Neutrophil (primary cell): ENCODE measurements around the gene HBQ1.

Experiments
- H3K27ac ChIP-seq: fragments of 200-600 bp; sonication (generic); 2 replicates; pipeline ENCODE4 v1.5.1; 2016; ENCODE audit warnings: mild to moderate bottlenecking, moderate library complexity
- H3K27me3 ChIP-seq: fragments of 200-600 bp; sonication (generic); 2 replicates; pipeline ENCODE4 v1.6.0; 2016; ENCODE audit warnings: mild to moderate bottlenecking
- H3K36me3 ChIP-seq: fragments of 200-600 bp; sonication (generic); 2 replicates; pipeline ENCODE4 v1.5.1; 2017
- H3K4me1 ChIP-seq, 2 experiments: fragments of 200-600 bp in 1 of 2; sonication (generic) in 1 of 2; 1 replicate in 1 of 2; 2 replicates in 1 of 2; pipeline versions ENCODE4 v1.5.1 to v1.6.1; 2013 to 2016; ENCODE audit warnings: low read depth in 1 of 2, low read length in 1 of 2, mild to moderate bottlenecking in 1 of 2, moderate library complexity in 1 of 2; ENCODE audit not compliant: control insufficient read depth in 1 of 2, insufficient read depth in 1 of 2
- H3K4me3 ChIP-seq, 2 experiments: fragments of 200-600 bp in 1 of 2; sonication (generic) in 1 of 2; 1 replicate in 1 of 2; 2 replicates in 1 of 2; pipeline ENCODE4 v1.5.1; 2013 to 2016; ENCODE audit warnings: low read depth in 1 of 2, low read length in 1 of 2, mild to moderate bottlenecking in 1 of 2, moderate library complexity in 1 of 2
- H3K9me3 ChIP-seq: fragments of 200-600 bp; sonication (generic); 2 replicates; pipeline ENCODE4 v1.5.1; 2016
- TF ChIP-seq, protein P1 (sequence below): fragments of 200-600 bp; sonication (generic); IDR thresholded peaks from 2 replicates; pipeline ENCODE4 v1.5.1; 2016; ENCODE audit warnings: antibody characterized with exemption

The HBQ1 gene

DNA sequence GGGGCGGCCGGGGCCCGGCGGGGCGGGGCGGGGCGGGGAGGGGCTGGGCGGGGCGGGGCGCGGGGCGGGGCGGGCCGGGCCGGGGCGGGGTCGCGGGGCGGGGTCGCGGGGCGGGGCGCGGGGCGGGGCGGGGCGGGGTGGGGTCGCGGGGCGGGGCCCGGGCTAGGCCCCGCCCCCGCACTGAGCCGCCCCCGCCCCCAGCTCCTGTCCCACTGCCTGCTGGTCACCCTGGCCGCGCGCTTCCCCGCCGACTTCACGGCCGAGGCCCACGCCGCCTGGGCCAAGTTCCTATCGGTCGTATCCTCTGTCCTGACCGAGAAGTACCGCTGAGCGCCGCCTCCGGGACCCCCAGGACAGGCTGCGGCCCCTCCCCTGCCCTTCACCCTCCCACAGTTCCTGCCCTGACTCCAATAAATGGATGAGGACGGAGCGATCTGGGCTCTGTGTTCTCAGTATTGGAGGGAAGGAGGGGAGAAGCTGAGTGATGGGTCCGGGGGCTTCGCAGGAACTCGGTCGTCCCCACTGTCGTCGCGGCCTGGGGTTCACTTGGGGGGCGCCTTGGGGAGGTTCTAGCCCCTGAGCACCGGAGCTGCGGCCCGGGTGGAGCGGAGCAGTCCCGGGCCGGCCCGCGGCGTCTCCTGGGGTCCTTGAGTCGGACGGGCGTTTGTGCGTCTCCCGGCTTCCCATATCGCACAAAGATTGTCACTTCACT is 15.3 kb upstream of the HBQ1 start:
- Histone ChIP-seq H3K4me3 (no peak overlapping the region), H3K9me3 (no peaks in the 10 kb centered on the region), H3K4me1 (peaks cover 5 to 6% of the 10 kb centered on the region in 2 experiments), H3K27me3 (peaks cover 88% of the 10 kb centered on the region), H3K36me3 (no peaks in the 10 kb centered on the region), H3K27ac (no peak overlapping the region)
- TF ChIP-seq, protein P1, sequence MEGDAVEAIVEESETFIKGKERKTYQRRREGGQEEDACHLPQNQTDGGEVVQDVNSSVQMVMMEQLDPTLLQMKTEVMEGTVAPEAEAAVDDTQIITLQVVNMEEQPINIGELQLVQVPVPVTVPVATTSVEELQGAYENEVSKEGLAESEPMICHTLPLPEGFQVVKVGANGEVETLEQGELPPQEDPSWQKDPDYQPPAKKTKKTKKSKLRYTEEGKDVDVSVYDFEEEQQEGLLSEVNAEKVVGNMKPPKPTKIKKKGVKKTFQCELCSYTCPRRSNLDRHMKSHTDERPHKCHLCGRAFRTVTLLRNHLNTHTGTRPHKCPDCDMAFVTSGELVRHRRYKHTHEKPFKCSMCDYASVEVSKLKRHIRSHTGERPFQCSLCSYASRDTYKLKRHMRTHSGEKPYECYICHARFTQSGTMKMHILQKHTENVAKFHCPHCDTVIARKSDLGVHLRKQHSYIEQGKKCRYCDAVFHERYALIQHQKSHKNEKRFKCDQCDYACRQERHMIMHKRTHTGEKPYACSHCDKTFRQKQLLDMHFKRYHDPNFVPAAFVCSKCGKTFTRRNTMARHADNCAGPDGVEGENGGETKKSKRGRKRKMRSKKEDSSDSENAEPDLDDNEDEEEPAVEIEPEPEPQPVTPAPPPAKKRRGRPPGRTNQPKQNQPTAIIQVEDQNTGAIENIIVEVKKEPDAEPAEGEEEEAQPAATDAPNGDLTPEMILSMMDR = no peak

DNA sequence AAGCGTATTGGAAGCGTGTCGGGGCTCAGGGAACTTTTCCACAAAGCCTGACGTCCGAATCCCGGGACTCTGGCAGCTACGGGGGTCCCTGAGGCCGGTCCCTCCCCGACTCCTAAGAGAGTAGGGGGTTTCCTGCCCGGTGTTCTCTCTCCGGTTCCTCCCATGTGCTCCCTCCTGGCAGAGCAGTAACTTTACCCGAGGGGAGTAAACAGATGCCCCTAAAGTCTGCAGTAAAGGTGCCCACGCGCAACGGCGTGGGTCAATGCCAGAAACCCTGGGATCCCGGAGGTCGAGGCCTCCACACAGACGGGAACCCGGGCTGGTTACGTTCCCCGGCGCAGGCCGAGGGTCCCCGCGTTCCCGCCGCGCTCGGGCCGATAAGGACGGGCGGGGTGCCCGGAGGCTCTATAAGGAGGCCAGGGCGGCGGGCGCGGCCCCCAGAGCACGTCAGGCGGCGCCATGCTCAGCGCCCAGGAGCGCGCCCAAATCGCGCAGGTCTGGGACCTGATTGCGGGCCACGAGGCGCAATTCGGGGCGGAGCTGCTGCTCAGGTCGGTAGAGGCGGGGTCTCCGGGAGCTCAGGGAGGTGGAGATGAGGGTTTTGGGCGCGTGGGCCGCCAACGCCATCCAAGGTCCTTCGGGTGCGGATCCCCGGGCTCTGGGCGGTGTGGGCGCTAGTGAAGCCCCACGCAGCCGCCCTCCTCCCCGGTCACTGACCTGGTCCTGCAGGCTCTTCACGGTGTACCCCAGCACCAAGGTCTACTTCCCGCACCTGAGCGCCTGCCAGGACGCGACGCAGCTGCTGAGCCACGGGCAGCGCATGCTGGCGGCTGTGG is 14.5 kb upstream of the HBQ1 start, which contains the start of gene HBM:
Gene HBM, plus strand, starts transcription at position 440 of the 836 bp plus-strand sequence. Its CDS starts 20 bp downstream, at position 460.
- Histone ChIP-seq H3K27ac (no peak within 1 kb of the TSS), H3K4me3 (no peak within 1 kb of the TSS), H3K4me1 (peaks cover 5 to 6% of the 10 kb centered on the region in 2 experiments), H3K9me3 (no peaks in the 10 kb centered on the region), H3K36me3 (no peaks in the 10 kb centered on the region), H3K27me3 (peaks cover 90% of the 10 kb centered on the region)
- TF ChIP-seq, protein P1 = no peak

DNA sequence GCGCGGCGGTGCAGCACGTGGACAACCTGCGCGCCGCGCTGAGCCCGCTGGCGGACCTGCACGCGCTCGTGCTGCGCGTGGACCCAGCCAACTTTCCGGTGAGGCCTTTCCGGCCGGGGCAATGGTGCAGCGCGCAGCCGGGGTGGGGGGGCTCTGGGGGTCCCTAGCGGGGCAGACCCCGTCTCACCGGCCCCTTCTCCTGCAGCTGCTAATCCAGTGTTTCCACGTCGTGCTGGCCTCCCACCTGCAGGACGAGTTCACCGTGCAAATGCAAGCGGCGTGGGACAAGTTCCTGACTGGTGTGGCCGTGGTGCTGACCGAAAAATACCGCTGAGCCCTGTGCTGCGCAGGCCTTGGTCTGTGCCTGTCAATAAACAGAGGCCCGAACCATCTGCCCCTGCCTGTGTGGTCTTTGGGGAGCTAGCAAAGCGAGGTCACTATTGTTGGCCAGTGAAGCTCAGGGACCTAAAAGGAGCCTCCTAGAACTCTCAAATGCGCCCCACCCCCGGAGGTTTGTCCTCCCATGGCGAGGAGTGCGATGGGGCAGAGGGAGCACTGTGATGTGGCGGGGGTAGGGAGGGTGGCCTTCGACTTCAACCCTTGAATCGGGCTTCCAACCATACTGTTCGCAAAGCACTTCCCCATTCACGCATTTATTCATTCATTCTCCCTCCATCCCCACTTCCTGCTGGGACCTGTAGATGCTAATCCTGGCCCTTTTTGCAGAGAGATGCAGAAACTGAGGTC is 13.7 kb upstream of the HBQ1 start:
- TF ChIP-seq, protein P1 = no peak
- peaks cover 90% of the 10 kb centered on the region for H3K27me3 ChIP-seq
- peaks cover 5 to 6% of the 10 kb centered on the region in 2 experiments for H3K4me1 ChIP-seq
- H3K9me3 ChIP-seq = no peaks in the 10 kb centered on the region
- H3K4me3 ChIP-seq = no peak overlapping the region
- H3K36me3 ChIP-seq = no peaks in the 10 kb centered on the region
- no peak overlapping the region for H3K27ac ChIP-seq

DNA sequence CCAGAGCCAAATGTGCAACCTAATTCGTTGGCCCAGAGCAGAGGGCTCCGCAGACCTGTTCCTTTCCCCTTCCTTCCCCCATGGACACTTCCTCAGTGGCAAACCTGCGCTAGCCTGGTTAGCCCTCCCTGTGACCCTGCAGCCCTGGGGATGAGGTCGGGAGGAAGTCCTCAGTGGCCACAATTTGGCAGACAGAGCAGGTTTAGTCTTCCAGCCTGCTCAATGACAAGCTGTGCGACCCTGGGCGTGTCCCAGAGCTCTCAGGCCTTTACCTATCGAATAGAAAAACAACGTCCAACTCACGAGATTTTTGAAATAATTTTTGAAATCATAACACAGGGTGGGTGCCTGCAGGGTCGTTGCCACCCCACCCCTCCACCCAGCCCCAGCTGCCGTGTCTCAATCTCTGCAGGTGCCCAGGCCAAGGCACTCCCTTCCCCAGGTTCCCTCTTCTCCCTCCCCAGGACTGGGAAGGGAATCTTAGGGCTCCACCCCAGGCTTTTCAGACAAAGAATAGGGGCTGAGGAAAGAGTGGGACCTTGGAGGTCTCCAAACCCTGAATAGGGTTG is 13.1 kb upstream of the HBQ1 start:
- Histone ChIP-seq H3K4me3 (no peak overlapping the region), H3K27ac (no peak overlapping the region), H3K36me3 (no peaks in the 10 kb centered on the region), H3K27me3 (peaks cover 90% of the 10 kb centered on the region), H3K4me1 (peaks cover 5 to 6% of the 10 kb centered on the region in 2 experiments), H3K9me3 (no peaks in the 10 kb centered on the region)
- TF ChIP-seq, protein P1 = no peak

DNA sequence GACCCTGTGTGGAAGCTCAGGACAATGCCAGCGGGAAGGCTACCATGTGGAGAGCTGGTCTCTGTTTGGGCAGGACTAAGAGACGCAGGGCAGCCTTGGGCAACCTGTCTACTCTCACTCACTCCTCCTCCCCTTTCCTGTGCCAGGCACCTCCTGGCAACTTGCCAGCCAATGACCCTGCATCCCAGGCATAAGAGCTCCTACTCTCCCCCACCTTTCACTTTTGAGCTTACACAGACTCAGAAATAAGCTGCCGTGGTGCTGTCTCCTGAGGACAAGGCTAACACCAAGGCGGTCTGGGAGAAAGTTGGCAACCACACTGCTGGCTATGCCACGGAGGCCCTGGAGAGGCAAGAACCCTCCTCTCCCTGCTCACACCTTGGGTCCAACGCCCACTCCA is 11.8 kb upstream of the HBQ1 start:
- peaks cover 82% of the 10 kb centered on the region for H3K27me3 ChIP-seq
- H3K4me1 ChIP-seq = peaks cover 5 to 6% of the 10 kb centered on the region in 2 experiments
- no peaks in the 10 kb centered on the region for H3K9me3 ChIP-seq
- H3K27ac ChIP-seq = no peak overlapping the region
- TF ChIP-seq, protein P1 = no peak
- no peak overlapping the region for H3K4me3 ChIP-seq
- H3K36me3 ChIP-seq = no peaks in the 10 kb centered on the region
